ENCODE data around the gene MYH14.

DNA sequence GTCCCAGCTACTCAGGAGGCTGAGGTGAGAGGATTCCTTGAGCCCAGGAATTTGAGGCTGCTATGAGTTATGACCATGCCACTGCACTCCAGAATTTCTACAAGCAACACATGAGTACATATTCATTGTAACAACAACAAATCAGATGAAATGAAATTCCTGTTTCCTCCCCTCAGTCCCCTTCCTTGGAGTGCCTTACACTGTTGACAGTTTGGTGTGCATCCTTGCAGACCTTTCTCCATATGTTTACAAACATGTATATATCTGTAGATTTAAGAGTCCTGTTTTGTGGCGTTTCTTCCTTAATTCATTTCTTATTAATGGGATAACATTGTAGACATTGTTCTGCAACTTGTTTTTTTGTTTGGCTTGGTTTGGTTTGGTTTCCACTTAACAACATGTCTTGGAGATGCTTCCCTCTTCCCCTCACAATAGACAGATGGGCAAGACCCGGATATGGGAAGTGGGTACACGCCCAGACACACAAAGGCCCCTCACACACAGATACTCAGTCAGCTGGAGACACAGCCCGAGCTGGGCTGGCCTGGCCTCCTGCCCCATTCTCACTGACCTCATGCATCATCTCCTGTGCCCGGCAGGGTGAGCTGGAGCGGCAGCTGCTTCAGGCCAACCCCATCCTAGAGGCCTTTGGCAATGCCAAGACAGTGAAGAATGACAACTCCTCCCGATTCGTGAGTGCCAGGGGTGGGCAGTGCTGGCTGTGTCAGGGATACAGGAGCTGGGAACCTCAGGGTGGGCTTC, 21.7 kb downstream of the MYH14 start:
- no peak for TF ChIP-seq CTCF (conservative IDR thresholded peaks at IDR 0.05)
- TF ChIP-seq ZFX (IDR thresholded peaks at IDR 0.05): no peak
